C4-2B (cell line): ENCODE measurements around the gene GLTP.

Source experiments
- ZFX ChIP-seq: fragments of 450-650 bp; IDR thresholded peaks from 2 replicates; pipeline ENCODE4 v1.6.1; 2017
- TF ChIP-seq, protein P1 (sequence below): fragments of 450-650 bp; conservative IDR thresholded peaks from 2 replicates; pipeline ENCODE4 v1.5.1; 2017; ENCODE audit warnings: mild to moderate bottlenecking

DNA sequence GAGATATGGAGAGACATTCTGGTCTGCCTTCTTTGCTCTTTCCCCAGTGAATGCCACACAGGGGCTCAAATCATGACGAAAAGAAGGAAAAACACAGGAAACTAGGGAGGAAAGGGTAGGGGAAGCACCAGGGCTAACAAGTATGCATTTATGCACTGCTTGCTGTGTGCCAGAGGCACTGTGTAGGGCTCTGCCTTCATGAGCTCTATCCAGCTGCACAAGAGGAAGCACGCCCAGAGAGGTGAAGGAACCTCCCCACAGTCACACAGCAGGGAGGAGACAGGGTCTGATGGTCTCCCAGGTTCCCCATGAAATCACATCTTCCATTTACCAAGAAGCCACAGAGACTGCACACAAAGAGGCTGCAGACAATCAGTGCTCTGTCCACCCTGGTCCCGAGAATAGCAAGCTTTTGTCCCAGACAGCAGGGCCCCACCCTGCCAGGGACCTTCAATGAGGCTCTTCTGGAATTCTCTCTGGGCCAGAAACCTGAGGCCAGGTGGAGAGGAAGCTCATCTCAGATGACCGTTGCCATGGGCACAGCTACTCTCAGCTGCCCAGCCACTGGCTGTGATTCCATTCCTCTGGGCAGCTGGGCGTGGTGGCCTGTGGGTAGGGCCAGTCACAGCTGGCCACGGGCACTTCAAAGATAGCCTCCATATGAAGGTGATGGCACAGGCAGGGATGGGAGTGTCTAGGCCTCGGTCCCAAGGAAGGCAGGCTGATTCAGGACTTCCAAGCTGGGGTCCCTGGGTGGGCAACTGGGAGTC is 39.9 kb downstream of the GLTP start:
- TF ChIP-seq, protein P1, sequence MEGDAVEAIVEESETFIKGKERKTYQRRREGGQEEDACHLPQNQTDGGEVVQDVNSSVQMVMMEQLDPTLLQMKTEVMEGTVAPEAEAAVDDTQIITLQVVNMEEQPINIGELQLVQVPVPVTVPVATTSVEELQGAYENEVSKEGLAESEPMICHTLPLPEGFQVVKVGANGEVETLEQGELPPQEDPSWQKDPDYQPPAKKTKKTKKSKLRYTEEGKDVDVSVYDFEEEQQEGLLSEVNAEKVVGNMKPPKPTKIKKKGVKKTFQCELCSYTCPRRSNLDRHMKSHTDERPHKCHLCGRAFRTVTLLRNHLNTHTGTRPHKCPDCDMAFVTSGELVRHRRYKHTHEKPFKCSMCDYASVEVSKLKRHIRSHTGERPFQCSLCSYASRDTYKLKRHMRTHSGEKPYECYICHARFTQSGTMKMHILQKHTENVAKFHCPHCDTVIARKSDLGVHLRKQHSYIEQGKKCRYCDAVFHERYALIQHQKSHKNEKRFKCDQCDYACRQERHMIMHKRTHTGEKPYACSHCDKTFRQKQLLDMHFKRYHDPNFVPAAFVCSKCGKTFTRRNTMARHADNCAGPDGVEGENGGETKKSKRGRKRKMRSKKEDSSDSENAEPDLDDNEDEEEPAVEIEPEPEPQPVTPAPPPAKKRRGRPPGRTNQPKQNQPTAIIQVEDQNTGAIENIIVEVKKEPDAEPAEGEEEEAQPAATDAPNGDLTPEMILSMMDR, result no peak
- no peak for TF ChIP-seq ZFX
